Panc1 (cell line): ENCODE data around the gene NAGPA. TPM values are rescaled to one million over a fixed set of nuclear protein-coding genes. Genes with fewer than 3 reads are reported as not detected.

Experiments used
- ATAC-seq: fragments of 200-7000 bp; cut with Tn5 transposase; 2 replicates; pipeline ENCODE4 v1.9.1; 2020; ENCODE audit warnings: mild to moderate bottlenecking, moderate library complexity
- BruUV-seq: library from RNA; stranded (reverse); fragments of 400-500 nt; replicated peaks from 2 replicates; lab custom pipeline; 2021; lab: Mats Ljungman, UMichigan
- CTCF ChIA-PET: fragments of 300-600 bp; sonication (Branson Sonifier 250); formaldehyde crosslinking; loops from one replicate; lab custom pipeline; 2022; ENCODE audit warnings: antibody characterized with exemption; lab: Charles Lee
- POLR2A ChIA-PET: fragments of 300-600 bp; sonication (Branson Sonifier 250); formaldehyde crosslinking; loops from one replicate; lab custom pipeline; 2022; ENCODE audit warnings: antibody characterized with exemption; lab: Charles Lee
- DNase-seq: peaks from one replicate; pipeline ENCODE4 v3.0.0-alpha.2; 2010; ENCODE audit warnings: low read depth, low spot score
- H3K27ac ChIP-seq: 2 replicates; pipeline ENCODE4 v1.5.1; 2011; ENCODE audit warnings: mild to moderate bottlenecking, low read length, inconsistent platforms
- H3K27me3 ChIP-seq: fragments of 200-500 bp; sonication (Bioruptor generic); 2 replicates; pipeline ENCODE4 v1.6.0; 2014; ENCODE audit warnings: low read length, inconsistent platforms; ENCODE audit not compliant: control insufficient read depth, insufficient read depth
- H3K36me3 ChIP-seq: fragments of 200-500 bp; sonication (Bioruptor generic); 2 replicates; pipeline ENCODE4 v1.5.1; 2014; ENCODE audit warnings: inconsistent platforms, mild to moderate bottlenecking, low read length, moderate library complexity; ENCODE audit not compliant: control insufficient read depth, insufficient read depth
- H3K4me1 ChIP-seq: 2 replicates; pipeline ENCODE4 v1.5.1; 2011; ENCODE audit warnings: inconsistent platforms, mild to moderate bottlenecking, low read length, moderate library complexity; ENCODE audit not compliant: control insufficient read depth, insufficient read depth
- H3K4me3 ChIP-seq, 2 experiments: 2 replicates each; pipeline ENCODE4 v1.5.1; 2011 to 2012; ENCODE audit warnings: low read depth in 2 of 2, low read length in 2 of 2, mild to moderate bottlenecking in 2 of 2, inconsistent platforms in 1 of 2, moderate library complexity in 1 of 2
- H3K9me3 ChIP-seq: fragments of 200-500 bp; sonication (Bioruptor generic); 2 replicates; pipeline ENCODE4 v1.5.1; 2014; ENCODE audit warnings: low read depth, mild to moderate bottlenecking, inconsistent platforms, low read length, moderate library complexity; ENCODE audit not compliant: control insufficient read depth, insufficient read depth
- CTCF ChIP-seq: fragments of 450-650 bp; IDR thresholded peaks from 2 replicates; pipeline ENCODE4 v1.5.1; 2017; ENCODE audit warnings: mild to moderate bottlenecking
- POLR2AphosphoS5 ChIP-seq: IDR thresholded peaks from 2 replicates; pipeline ENCODE4 v1.6.1; 2012; ENCODE audit warnings: mild to moderate bottlenecking, low read depth, low read length, moderate library complexity
- REST ChIP-seq, 2 experiments: IDR thresholded peaks; 2 replicates each; pipeline ENCODE4 v1.6.1; 2011 to 2012; ENCODE audit warnings: low read depth in 2 of 2, control low read depth in 1 of 2, low read length in 1 of 2, mild to moderate bottlenecking in 1 of 2, moderate library complexity in 1 of 2; ENCODE audit not compliant: insufficient read depth in 1 of 2
- SIN3A ChIP-seq: IDR thresholded peaks from 2 replicates; pipeline ENCODE4 v1.6.1; 2012; ENCODE audit warnings: low read depth, mild to moderate bottlenecking, low read length, moderate library complexity, borderline replicate concordance; ENCODE audit not compliant: insufficient read depth
- TCF7L2 ChIP-seq: IDR thresholded peaks from 2 replicates; pipeline ENCODE4 v1.6.1; 2011; ENCODE audit warnings: mild to moderate bottlenecking, low read depth, low read length, inconsistent platforms
- in situ Hi-C: cut with HindIII; loops from 2 replicates; pipeline ENCODE4 v1.10.0; 2016; ENCODE audit warnings: low sequenced_read_pairs, low pct_unique_long_range_greater_than_20kb
- intact Hi-C: fragments of 100-400 bp; cut with micrococcal nuclease; formaldehyde crosslinking; loops from one replicate; pipeline ENCODE4 v1.10.0; 2022; ENCODE audit not compliant: unreplicated experiment
- total RNA-seq: library from RNA; stranded (reverse); gene quantifications from one replicate; pipeline ENCODE4 v1.2.1, GENCODE V29; 2021; ENCODE audit not compliant: unreplicated experiment

Gene NAGPA
- total RNA-seq, 1 experiment from 2014 or later = 19.2 TPM

GRCh38 chr16:4987250-4987579 lies 46.5 kb downstream of the NAGPA start:
- BruUV-seq = no TSS peak
- Histone ChIP-seq H3K27me3 (peaks cover 10% of the 10 kb centered on the region), H3K9me3 (no peaks in the 10 kb centered on the region), H3K4me1 (no peaks in the 10 kb centered on the region; the same call in 1 of the 2 replicates), H3K4me3 (peak overlapping the region; percentile 8 to 30), H3K36me3 (no peaks in the 10 kb centered on the region), H3K27ac (no peak overlapping the region)
- DNase-seq = no peak
- ATAC-seq = peak; percentile 42; the same call in 1 of the 2 replicates
- CTCF ChIA-PET = interaction anchor here (0.6 kb wide), 1 partner anchor 198 kb away, joined by 7 read pairs; no protein-coding TSS in a partner anchor
- in situ Hi-C loops (no loop called here), intact Hi-C loops (no loop called here)
- TF ChIP-seq REST (IDR thresholded peaks at IDR 0.05; ENCODE audit: insufficient read depth in 1 of 2, low read depth in 2 of 2, low read length in 1 of 2) = no peak
- TF ChIP-seq SIN3A = no peak
- no peak for TF ChIP-seq TCF7L2
- no peak for TF ChIP-seq POLR2AphosphoS5
- no peak for TF ChIP-seq CTCF
- POLR2A ChIA-PET = no interaction called here

- in situ Hi-C loops = no loop called here
- DNase-seq = no peak
- POLR2A ChIA-PET = no interaction called here
Measured at GRCh38 chr16:4984174-4984990, 49.4 kb downstream of the NAGPA start.

More at GRCh38 chr16:4984174-4984990, 49.4 kb downstream of the NAGPA start:
- Histone ChIP-seq H3K4me1 (no peaks in the 10 kb centered on the region; the same call in 1 of the 2 replicates), H3K4me3 (no peak overlapping the region), H3K27me3 (peaks cover 10% of the 10 kb centered on the region), H3K36me3 (no peaks in the 10 kb centered on the region), H3K27ac (no peak overlapping the region), H3K9me3 (no peaks in the 10 kb centered on the region)
- intact Hi-C loops = no loop called here
- BruUV-seq = no TSS peak
- CTCF ChIA-PET = interaction anchor here (0.6 kb wide), 1 partner anchor 26 kb away, joined by 6 read pairs; no protein-coding TSS in a partner anchor
- ATAC-seq = no peak
- TF ChIP-seq POLR2AphosphoS5 (no peak), REST (IDR thresholded peaks at IDR 0.05; ENCODE audit: insufficient read depth in 1 of 2, low read depth in 2 of 2, low read length in 1 of 2) (no peak), TCF7L2 (no peak), CTCF (no peak), SIN3A (no peak)
